Transverse colon (tissue), 4 donors: ENCODE measurements around the gene CCDC148. TPM values are rescaled to one million over a fixed set of nuclear protein-coding genes. Genes with fewer than 3 reads are reported as not detected.

Experiments used
- DNase-seq: peaks from one replicate; pipeline ENCODE4 v3.0.0-alpha.2; 2019
- H3K27ac ChIP-seq, 4 donors: fragments of 200-600 bp; sonication (generic); 2 replicates each; pipeline ENCODE4 v1.5.1; 2016 to 2018; ENCODE audit warnings: inconsistent platforms in 4 of 4
- H3K27me3 ChIP-seq: fragments of 200-600 bp; sonication (generic); 2 replicates; pipeline ENCODE4 v1.5.1; 2017; ENCODE audit warnings: inconsistent platforms
- H3K36me3 ChIP-seq, 4 donors: fragments of 200-600 bp; sonication (generic); 2 replicates each; pipeline ENCODE4 v1.5.1; 2017 to 2019; ENCODE audit warnings: inconsistent platforms in 4 of 4
- H3K4me1 ChIP-seq, 4 donors: fragments of 200-600 bp; sonication (generic); 2 replicates each; pipeline ENCODE4 v1.5.1; 2017 to 2020; ENCODE audit warnings: inconsistent platforms in 4 of 4
- H3K4me3 ChIP-seq, 4 donors: fragments of 200-600 bp; sonication (generic); 1 replicate in 1 of 4; 2 replicates in 3 of 4; pipeline versions ENCODE4 v1.5.1 to v1.6.1; 2017 to 2019; ENCODE audit warnings: inconsistent platforms in 4 of 4
- H3K9me3 ChIP-seq, 2 donors: fragments of 200-600 bp; sonication (generic); 2 replicates each; pipeline ENCODE4 v1.5.1; 2017 to 2019; ENCODE audit warnings: inconsistent platforms in 2 of 2
- CTCF ChIP-seq, 5 experiments: fragments of 200-600 bp in 3 of 5; fragments of 450-650 bp in 2 of 5; sonication (generic) in 3 of 5; IDR thresholded peaks; 1 replicate in 2 of 5; 2 replicates in 3 of 5; pipeline ENCODE4 v1.5.1; 2016 to 2017; ENCODE audit warnings: antibody characterized with exemption in 5 of 5, inconsistent platforms in 3 of 5, mild to moderate bottlenecking in 2 of 5, moderate library complexity in 1 of 5
- EP300 ChIP-seq: sonication (generic); formaldehyde crosslinking; IDR thresholded peaks from one replicate; pipeline ENCODE4 v1.6.1; 2017; ENCODE audit warnings: antibody characterized with exemption, low read depth
- POLR2A ChIP-seq: fragments of 450-650 bp; IDR thresholded peaks from one replicate; pipeline ENCODE4 v1.6.1; 2016; ENCODE audit warnings: antibody characterized with exemption, mild to moderate bottlenecking, moderate library complexity
- POLR2AphosphoS5 ChIP-seq, 3 donors: sonication (generic); formaldehyde crosslinking; IDR thresholded peaks; one replicate each; pipeline ENCODE4 v1.6.1; 2016; ENCODE audit warnings: antibody characterized with exemption in 3 of 3
- WGBS, 2 donors: methylation state at CpG; one replicate each; pipeline ENCODE4 v1.1.5; 2018; ENCODE audit warnings: low coverage in 1 of 2; 5-methylcytosine and 5-hydroxymethylcytosine counted together
- in situ Hi-C, 4 donors: fragments of 200-750 bp; cut with MboI; loops; one replicate each; pipeline versions ENCODE4 v1.15.0 to v1.15.1; 2017; ENCODE audit warnings: low sequenced_read_pairs in 3 of 4, low pct_ligation_motif_present in 1 of 4, low pct_unique_long_range_greater_than_20kb in 1 of 4
- intact Hi-C: fragments of 100-400 bp; cut with DNase I; formaldehyde crosslinking; loops from one replicate; pipeline ENCODE4 v1.15.1; 2023; ENCODE audit warnings: low total_unique reads
- total RNA-seq, 4 donors: library from RNA; depleted of rRNA; stranded (reverse); fragments of >200 nt; gene quantifications; one replicate each; pipeline ENCODE4 v1.1.0, GENCODE V29; 2016

CCDC148 gene
- total RNA-seq, 4 donors from 2014 or later, result 0.48 TPM; not detected in 3

- WGBS, 2 donors, result 62% methylated on average over 2 of the region's 2 CpGs; no CpG with 5 or more reads in 1 of the 2 donors
- Histone ChIP-seq H3K36me3 (no peaks in the 10 kb centered on the region), H3K4me1 (peaks cover 0 to 22% (median 8%) of the 10 kb centered on the region in 4 donors), H3K27me3 (no peaks in the 10 kb centered on the region), H3K27ac (no peak overlapping the region), H3K9me3 (no peaks in the 10 kb centered on the region), H3K4me3 (no peak overlapping the region)
- in situ Hi-C loops (no loop called here), intact Hi-C loops (no loop called here)
- DNase-seq, result no peak
- no peak for TF ChIP-seq POLR2A
- TF ChIP-seq POLR2AphosphoS5 (IDR thresholded peaks at IDR 0.05), result no peak
- TF ChIP-seq EP300, result no peak
- TF ChIP-seq CTCF (IDR thresholded peaks at IDR 0.05), result no peak
Measured at GRCh38 chr2:158493458-158493857, 36.9 kb upstream of the CCDC148 start.

- Histone ChIP-seq H3K4me1 (peaks cover 0 to 11% (median 2%) of the 10 kb centered on the region in 4 donors), H3K36me3 (no peaks in the 10 kb centered on the region), H3K27ac (no peak overlapping the region), H3K27me3 (no peaks in the 10 kb centered on the region), H3K4me3 (no peak overlapping the region), H3K9me3 (no peaks in the 10 kb centered on the region)
- DNase-seq, result no peak
- no peak for TF ChIP-seq POLR2A
- no peak for TF ChIP-seq EP300
- no peak for TF ChIP-seq POLR2AphosphoS5 (IDR thresholded peaks at IDR 0.05)
- TF ChIP-seq CTCF (IDR thresholded peaks at IDR 0.05), result no peak
- 88 to 96% methylated on average over 4 of the region's 4 CpGs for WGBS, 2 donors
- in situ Hi-C loops, result no loop called here
- intact Hi-C loops, result no loop called here
Measured at GRCh38 chr2:158491072-158491471, 34.5 kb upstream of the CCDC148 start.

- DNase-seq, result no peak
- Histone ChIP-seq H3K27ac (no peak overlapping the region), H3K9me3 (no peaks in the 10 kb centered on the region), H3K27me3 (no peaks in the 10 kb centered on the region), H3K4me3 (no peak overlapping the region), H3K36me3 (no peaks in the 10 kb centered on the region), H3K4me1 (peaks cover 0 to 11% (median 2%) of the 10 kb centered on the region in 4 donors)
- TF ChIP-seq CTCF (IDR thresholded peaks at IDR 0.05) (no peak), POLR2AphosphoS5 (IDR thresholded peaks at IDR 0.05) (no peak), EP300 (no peak), POLR2A (no peak)
- in situ Hi-C loops, result no loop called here
- 70 to 92% methylated on average over 4 to 6 of the region's 6 CpGs for WGBS, 2 donors
- intact Hi-C loops, result no loop called here
Measured at GRCh38 chr2:158489366-158490112, 33.0 kb upstream of the CCDC148 start.

GRCh38 chr2:158488442-158489216 lies 32.1 kb upstream of the CCDC148 start:
- intact Hi-C loops, result no loop called here
- Histone ChIP-seq H3K27me3 (no peaks in the 10 kb centered on the region), H3K36me3 (no peaks in the 10 kb centered on the region), H3K4me3 (no peak overlapping the region), H3K9me3 (no peaks in the 10 kb centered on the region), H3K27ac (no peak overlapping the region), H3K4me1 (peaks cover 0 to 11% (median 2%) of the 10 kb centered on the region in 4 donors)
- DNase-seq, result no peak
- in situ Hi-C loops, result no loop called here
- 80 to 91% methylated on average over 2 of the region's 2 CpGs for WGBS, 2 donors
- no peak for TF ChIP-seq POLR2A
